ENCODE data around the gene RNPEPL1. TPM values are rescaled to one million over a fixed set of nuclear protein-coding genes. Genes with fewer than 3 reads are reported as not detected.

Gene RNPEPL1
- total RNA-seq, 1 experiment from 2014 or later = 25.8 TPM

- no peak for DNase-seq
- no peak for TF ChIP-seq CTCF (conservative IDR thresholded peaks at IDR 0.05; ENCODE audit: low read depth, low read length)
- Histone ChIP-seq H3K4me3 (ENCODE audit: low read length) (no peak within 1 kb of the TSS), H3K27ac (ENCODE audit: low read length) (no peak within 1 kb of the TSS), H2AFZ (ENCODE audit: low read length) (no peak within 1 kb of the TSS), H3K4me1 (ENCODE audit: insufficient read depth, low read length) (no peaks in the 10 kb centered on the region), H3K36me3 (ENCODE audit: low read depth, low read length) (no peaks in the 10 kb centered on the region), H3K27me3 (ENCODE audit: low read length) (no peaks in the 10 kb centered on the region), H3K9me2 (replicated peaks; ENCODE audit: low read length) (no peaks in the 10 kb centered on the region), H3K9me3 (ENCODE audit: low read length) (no peaks in the 10 kb centered on the region), H3K79me2 (ENCODE audit: low read length) (no peaks in the 10 kb centered on the region), H3K4me2 (ENCODE audit: low read length) (no peak within 1 kb of the TSS), H3K9ac (ENCODE audit: low read length) (no peak within 1 kb of the TSS), H3F3A (ENCODE audit: low read length, unreplicated experiment) (no peaks in the 10 kb centered on the region), H4K20me1 (ENCODE audit: low read length) (no peaks in the 10 kb centered on the region)
- CTCF ChIA-PET = no interaction called here
- no peak for ATAC-seq
- no TSS peak for BruUV-seq (replicated peaks)
- intact Hi-C loops (cut with micrococcal nuclease) = no loop called here
- POLR2A ChIA-PET (ENCODE audit: unreplicated experiment) = no interaction called here
These were observed 56.8 kb downstream of the RNPEPL1 start, which contains the start of gene GPR35 for GRCh38 chr2:240624950-240625621. Gene GPR35 (plus strand): TSS chr2:240625480. CDS start chr2:240629953, 4,473 bp downstream.

GRCh38 chr2:240626531-240627300 is 58.4 kb downstream of the RNPEPL1 start:
- no peaks in the 10 kb centered on the region for H3K9me3 ChIP-seq (ENCODE audit: low read length)
- no peaks in the 10 kb centered on the region for H4K20me1 ChIP-seq (ENCODE audit: low read length)
- POLR2A ChIA-PET (ENCODE audit: unreplicated experiment) = no interaction called here
- H3K4me2 ChIP-seq (ENCODE audit: low read length) = no peak overlapping the region
- DNase-seq (no peak), ATAC-seq (no peak)
- no peaks in the 10 kb centered on the region for H3K9me2 ChIP-seq (replicated peaks; ENCODE audit: low read length)
- H2AFZ ChIP-seq (ENCODE audit: low read length) = no peak overlapping the region
- H3K9ac ChIP-seq (ENCODE audit: low read length) = no peak overlapping the region
- no peaks in the 10 kb centered on the region for H3K27me3 ChIP-seq (ENCODE audit: low read length)
- CTCF ChIA-PET = no interaction called here
- intact Hi-C loops (cut with micrococcal nuclease) = no loop called here
- no peaks in the 10 kb centered on the region for H3K79me2 ChIP-seq (ENCODE audit: low read length)
- TF ChIP-seq EZH2phosphoT487 (IDR thresholded peaks at IDR 0.05; ENCODE audit: borderline replicate concordance, low read length) = no peak
- TF ChIP-seq CTCF (conservative IDR thresholded peaks at IDR 0.05; ENCODE audit: low read depth, low read length) = no peak
- no peak for TF ChIP-seq EZH2 (IDR thresholded peaks at IDR 0.05; ENCODE audit: low read length, unreplicated experiment)
- no peaks in the 10 kb centered on the region for H3F3A ChIP-seq (ENCODE audit: low read length, unreplicated experiment)
- no TSS peak for BruUV-seq (replicated peaks)
- no peaks in the 10 kb centered on the region for H3K4me1 ChIP-seq (ENCODE audit: insufficient read depth, low read length)
- no peak overlapping the region for H3K4me3 ChIP-seq (ENCODE audit: low read length)
- H3K36me3 ChIP-seq (ENCODE audit: low read depth, low read length) = no peaks in the 10 kb centered on the region
- no peak overlapping the region for H3K27ac ChIP-seq (ENCODE audit: low read length)

Data from PC-3 (cell line).